Uterus (tissue), 2 donors: ENCODE data around the gene SPIB.

Experiments
- CTCF ChIP-seq, 4 experiments: fragments of 200-600 bp in 2 of 4; fragments of 450-650 bp in 2 of 4; sonication (generic) in 2 of 4; IDR thresholded peaks; one replicate each; pipeline ENCODE4 v1.5.1; 2016 to 2019; ENCODE audit warnings: antibody characterized with exemption in 4 of 4, mild to moderate bottlenecking in 2 of 4, moderate library complexity in 1 of 4
- POLR2A ChIP-seq, 2 donors: fragments of 450-650 bp; IDR thresholded peaks; one replicate each; pipeline ENCODE4 v1.6.1; 2016; ENCODE audit warnings: antibody characterized with exemption in 2 of 2, mild to moderate bottlenecking in 1 of 2, moderate library complexity in 1 of 2

- TF ChIP-seq CTCF (IDR thresholded peaks at IDR 0.05): no peak
- TF ChIP-seq POLR2A (IDR thresholded peaks at IDR 0.05): no peak
Observed at GRCh38 chr19:50387176-50387867, 31.4 kb upstream of the SPIB start.
